Thoracic aorta (tissue), 2 donors: ENCODE results near the gene EYA4. TPM values are rescaled to one million over a fixed set of nuclear protein-coding genes. Genes with fewer than 3 reads are reported as not detected.

ENCODE experiments used
- ATAC-seq: fragments of 150-250 bp; one replicate; pipeline ENCODE4 v1.8.0; 2017; ENCODE audit warnings: low read depth; ENCODE audit not compliant: insufficient number of reproducible peaks, low FRiP score
- DNase-seq: peaks from one replicate; pipeline ENCODE4 v3.0.0-alpha.2; 2020; ENCODE audit warnings: low spot score
- H3K27ac ChIP-seq, 2 donors: fragments of 200-600 bp; sonication (generic); 1 replicate in 1 of 2; 2 replicates in 1 of 2; pipeline ENCODE4 v1.5.1; 2016; ENCODE audit warnings: mild to moderate bottlenecking in 2 of 2, moderate library complexity in 2 of 2
- H3K27me3 ChIP-seq: fragments of 200-600 bp; sonication (generic); replicated peaks from 2 replicates; pipeline ENCODE4 v1.6.0; 2016; ENCODE audit warnings: mild to moderate bottlenecking; ENCODE audit not compliant: insufficient read depth
- H3K36me3 ChIP-seq: fragments of 200-600 bp; sonication (generic); one replicate; pipeline ENCODE4 v1.5.1; 2016
- H3K4me1 ChIP-seq, 2 donors: fragments of 200-600 bp; sonication (generic); 1 replicate in 1 of 2; 2 replicates in 1 of 2; pipeline versions ENCODE4 v1.5.1 to v1.6.0; 2016; ENCODE audit warnings: low read depth in 2 of 2, mild to moderate bottlenecking in 1 of 2; ENCODE audit not compliant: control insufficient read depth in 1 of 2
- H3K4me3 ChIP-seq: fragments of 200-600 bp; sonication (generic); 2 replicates; pipeline ENCODE4 v1.5.1; 2016; ENCODE audit warnings: mild to moderate bottlenecking
- H3K9me3 ChIP-seq: fragments of 200-600 bp; sonication (generic); 2 replicates; pipeline ENCODE4 v1.5.1; 2016
- total RNA-seq, 2 donors: library from RNA; depleted of rRNA; stranded (reverse); fragments of >200 nt; gene quantifications; one replicate each; pipeline versions ENCODE4 v1.1.0 to v1.2.3, GENCODE V29; 2016
- TF ChIP-seq, protein P1 (sequence below): fragments of 200-600 bp; sonication (generic); IDR thresholded peaks from one replicate; pipeline ENCODE4 v1.5.1; 2019; ENCODE audit warnings: antibody characterized with exemption

The EYA4 gene
- total RNA-seq, 2 donors from 2014 or later: 1.3 to 3.0 TPM

DNA sequence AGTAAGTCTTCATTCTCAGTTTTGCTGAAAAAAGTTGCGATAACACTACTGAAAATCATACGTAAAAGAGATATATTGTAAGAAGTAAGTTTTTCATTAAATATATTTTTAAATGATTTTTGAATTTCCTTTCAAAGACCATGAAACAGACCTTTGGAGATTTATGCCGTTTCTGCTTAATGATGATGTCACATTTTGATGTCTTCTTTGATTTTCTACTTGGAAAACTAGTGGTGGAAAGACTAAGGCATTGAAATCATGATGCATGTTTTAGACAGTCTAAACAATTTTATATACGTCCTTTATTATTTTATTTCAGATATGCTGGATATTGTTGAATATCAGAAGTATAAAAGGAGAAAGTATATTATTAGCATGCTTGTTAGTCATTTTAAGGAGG, 33.7 kb downstream of the EYA4 start:
- H3K4me3 ChIP-seq: no peak overlapping the region
- H3K4me1 ChIP-seq: no peaks in the 10 kb centered on the region
- H3K9me3 ChIP-seq: no peaks in the 10 kb centered on the region
- no peak for ATAC-seq
- no peak for DNase-seq
- H3K36me3 ChIP-seq: no peaks in the 10 kb centered on the region
- TF ChIP-seq, protein P1, sequence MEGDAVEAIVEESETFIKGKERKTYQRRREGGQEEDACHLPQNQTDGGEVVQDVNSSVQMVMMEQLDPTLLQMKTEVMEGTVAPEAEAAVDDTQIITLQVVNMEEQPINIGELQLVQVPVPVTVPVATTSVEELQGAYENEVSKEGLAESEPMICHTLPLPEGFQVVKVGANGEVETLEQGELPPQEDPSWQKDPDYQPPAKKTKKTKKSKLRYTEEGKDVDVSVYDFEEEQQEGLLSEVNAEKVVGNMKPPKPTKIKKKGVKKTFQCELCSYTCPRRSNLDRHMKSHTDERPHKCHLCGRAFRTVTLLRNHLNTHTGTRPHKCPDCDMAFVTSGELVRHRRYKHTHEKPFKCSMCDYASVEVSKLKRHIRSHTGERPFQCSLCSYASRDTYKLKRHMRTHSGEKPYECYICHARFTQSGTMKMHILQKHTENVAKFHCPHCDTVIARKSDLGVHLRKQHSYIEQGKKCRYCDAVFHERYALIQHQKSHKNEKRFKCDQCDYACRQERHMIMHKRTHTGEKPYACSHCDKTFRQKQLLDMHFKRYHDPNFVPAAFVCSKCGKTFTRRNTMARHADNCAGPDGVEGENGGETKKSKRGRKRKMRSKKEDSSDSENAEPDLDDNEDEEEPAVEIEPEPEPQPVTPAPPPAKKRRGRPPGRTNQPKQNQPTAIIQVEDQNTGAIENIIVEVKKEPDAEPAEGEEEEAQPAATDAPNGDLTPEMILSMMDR: no peak
- no peak overlapping the region for H3K27ac ChIP-seq
- H3K27me3 ChIP-seq: no peaks in the 10 kb centered on the region

DNA sequence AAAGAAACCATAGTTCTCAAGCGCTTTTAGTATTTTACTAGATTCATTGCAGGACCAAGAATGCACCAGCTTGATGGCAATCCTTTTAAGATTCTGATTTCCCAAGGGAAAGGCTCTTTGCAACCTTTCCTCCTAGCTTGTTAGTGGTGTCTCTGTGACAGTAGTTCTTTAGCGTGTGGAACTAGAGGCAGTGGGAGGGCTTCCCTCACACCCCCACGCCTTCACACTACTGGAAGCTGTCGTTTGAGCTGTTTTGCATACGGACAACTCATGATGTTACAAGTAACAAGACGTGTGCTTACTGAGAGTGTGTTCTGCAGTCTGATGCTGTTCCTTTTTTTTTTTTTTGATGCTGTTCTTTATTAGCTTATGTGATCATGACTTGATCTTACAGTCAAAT, 34.1 kb downstream of the EYA4 start:
- H3K9me3 ChIP-seq: no peaks in the 10 kb centered on the region
- no peak overlapping the region for H3K27ac ChIP-seq
- no peaks in the 10 kb centered on the region for H3K27me3 ChIP-seq
- no peak for DNase-seq
- no peaks in the 10 kb centered on the region for H3K36me3 ChIP-seq
- no peak for ATAC-seq
- no peak overlapping the region for H3K4me3 ChIP-seq
- no peaks in the 10 kb centered on the region for H3K4me1 ChIP-seq
- TF ChIP-seq, protein P1: no peak

DNA sequence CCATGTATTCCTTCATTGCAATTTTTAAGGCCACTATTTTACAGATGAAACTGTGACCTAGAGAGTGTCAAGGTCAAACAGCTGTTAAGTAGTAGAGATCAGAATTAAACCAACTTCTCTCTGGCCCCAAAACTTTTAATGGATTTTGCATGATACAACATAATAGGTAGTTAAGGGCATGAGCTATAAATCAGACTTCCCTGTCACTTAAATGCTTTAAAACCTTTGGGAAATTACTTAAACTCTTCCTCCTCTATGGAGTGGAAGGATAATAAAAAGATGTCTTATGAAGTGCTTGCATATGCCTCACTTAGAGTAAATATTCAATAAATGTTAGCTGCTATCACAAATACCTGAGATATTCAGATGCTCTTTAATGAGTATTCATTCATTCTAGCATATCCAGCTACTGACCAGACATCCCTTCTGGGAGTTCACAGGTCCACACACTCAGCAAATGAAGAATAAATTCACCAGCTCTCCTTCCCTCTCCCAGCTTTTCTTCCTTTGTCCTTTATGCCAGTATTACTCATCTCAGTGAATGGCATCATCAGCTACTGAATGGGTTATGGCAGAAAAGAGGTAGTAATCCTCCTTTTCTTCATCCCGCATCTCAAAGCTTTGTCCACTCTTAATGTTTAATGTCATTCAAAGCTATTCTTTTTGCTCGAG, 36.2 kb downstream of the EYA4 start:
- TF ChIP-seq, protein P1: no peak
- no peak for ATAC-seq
- H3K9me3 ChIP-seq: no peaks in the 10 kb centered on the region
- H3K36me3 ChIP-seq: no peaks in the 10 kb centered on the region
- H3K4me3 ChIP-seq: no peak overlapping the region
- no peaks in the 10 kb centered on the region for H3K27me3 ChIP-seq
- no peak overlapping the region for H3K27ac ChIP-seq
- H3K4me1 ChIP-seq: no peaks in the 10 kb centered on the region
- DNase-seq: no peak

DNA sequence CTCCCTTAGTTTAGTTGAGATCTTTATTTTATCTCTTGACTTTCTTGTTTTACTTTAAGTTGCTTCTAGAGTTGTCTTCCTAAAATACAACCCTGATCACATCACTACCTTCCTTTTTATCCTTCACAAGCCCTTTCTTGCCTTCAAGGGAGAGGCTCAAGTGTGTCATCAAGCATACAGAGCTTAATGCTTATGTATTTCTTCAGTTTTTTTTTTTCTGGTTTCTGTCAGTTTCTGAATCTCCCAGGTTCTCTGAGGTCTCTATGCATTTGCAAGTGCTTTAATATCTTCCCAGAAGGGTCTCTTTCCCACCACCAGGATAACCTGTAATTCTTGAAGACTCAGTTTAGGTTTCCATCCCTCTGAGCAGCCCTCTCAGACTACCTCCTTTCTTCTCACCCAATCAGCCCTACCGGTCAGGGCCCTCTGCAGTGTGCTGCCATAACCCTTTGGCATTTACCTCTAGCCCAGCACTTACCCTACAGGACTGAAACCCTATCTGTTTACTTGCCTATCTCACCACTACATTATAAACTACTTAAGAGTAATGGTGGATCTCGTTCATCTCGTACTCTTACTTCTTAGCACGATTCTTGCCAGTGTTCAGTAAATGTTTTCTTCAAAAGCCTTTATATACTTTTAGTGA, 36.9 kb downstream of the EYA4 start:
- no peak overlapping the region for H3K4me3 ChIP-seq
- TF ChIP-seq, protein P1: no peak
- no peaks in the 10 kb centered on the region for H3K9me3 ChIP-seq
- no peaks in the 10 kb centered on the region for H3K4me1 ChIP-seq
- ATAC-seq: no peak
- H3K27ac ChIP-seq: no peak overlapping the region
- H3K36me3 ChIP-seq: no peaks in the 10 kb centered on the region
- no peaks in the 10 kb centered on the region for H3K27me3 ChIP-seq
- no peak for DNase-seq

DNA sequence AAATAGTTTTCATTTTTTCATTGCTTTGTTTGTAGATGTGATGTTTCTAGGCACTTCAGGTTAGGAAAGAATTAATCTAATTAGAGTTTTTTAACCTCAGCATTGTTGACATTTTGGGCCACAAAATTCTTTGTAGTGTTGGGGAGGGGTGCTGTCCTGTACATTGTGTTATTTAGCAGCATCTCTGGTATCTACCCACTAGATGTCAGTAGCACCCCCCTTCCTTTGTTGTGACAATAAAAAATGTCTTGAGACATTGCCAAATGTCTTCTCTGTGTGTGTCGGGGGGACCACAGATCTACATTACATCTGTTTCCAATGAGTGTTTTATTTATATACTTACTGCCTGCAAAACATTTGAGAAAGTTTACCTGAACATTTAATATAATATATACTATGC, 45.6 kb downstream of the EYA4 start:
- Histone ChIP-seq H3K4me3 (no peak overlapping the region), H3K27ac (no peak overlapping the region), H3K4me1 (no peaks in the 10 kb centered on the region), H3K27me3 (no peaks in the 10 kb centered on the region), H3K36me3 (no peaks in the 10 kb centered on the region), H3K9me3 (no peaks in the 10 kb centered on the region)
- TF ChIP-seq, protein P1: no peak
- DNase-seq: no peak
- no peak for ATAC-seq
